Parietal lobe (tissue), 1 donor: ENCODE data around the gene ICE1. TPM values are rescaled to one million over a fixed set of nuclear protein-coding genes. Genes with fewer than 3 reads are reported as not detected.

Source experiments
- total RNA-seq: library from RNA; depleted of rRNA; stranded (reverse); fragments of >200 nt; gene quantifications from one replicate; pipeline ENCODE4 v1.2.3, GENCODE V29; 2014

The ICE1 gene
- 68.2 TPM for total RNA-seq

GRCh38 chr5:5421961-5422818 is at the start of gene ICE1:
Gene ICE1, plus strand, starts transcription at chr5:5422677. Its CDS starts 239 bp downstream, at chr5:5422916.

